H9 (cell line): ENCODE measurements around the gene PAEP. TPM values are rescaled to one million over a fixed set of nuclear protein-coding genes. Genes with fewer than 3 reads are reported as not detected.

Experiments used
- DNase-seq: peaks from one replicate; pipeline ENCODE4 v3.0.0-alpha.2; 2017
- H2AFZ ChIP-seq: one replicate; pipeline ENCODE4 v1.6.1; 2013; ENCODE audit warnings: mild to moderate bottlenecking, low read length, control low read depth, moderate library complexity
- H2AK5ac ChIP-seq: 2 replicates; pipeline ENCODE4 v1.6.1; 2013; ENCODE audit warnings: low read length, control low read depth, mixed read lengths; ENCODE audit not compliant: insufficient read length
- H2BK120ac ChIP-seq: one replicate; pipeline ENCODE4 v1.6.1; 2013; ENCODE audit warnings: low read depth, mild to moderate bottlenecking, low read length, control low read depth, inconsistent platforms; ENCODE audit not compliant: poor library complexity, severe bottlenecking
- H2BK12ac ChIP-seq: 2 replicates; pipeline ENCODE4 v1.6.1; 2013; ENCODE audit warnings: low read length, control low read depth, mixed read lengths, low read depth; ENCODE audit not compliant: insufficient read length
- H2BK15ac ChIP-seq: 2 replicates; pipeline ENCODE4 v1.6.1; 2013; ENCODE audit warnings: low read depth, low read length, control low read depth
- H2BK20ac ChIP-seq: one replicate; pipeline ENCODE4 v1.6.1; 2013; ENCODE audit warnings: low read depth, mild to moderate bottlenecking, low read length, control low read depth, inconsistent platforms; ENCODE audit not compliant: poor library complexity, severe bottlenecking
- H2BK5ac ChIP-seq: 2 replicates; pipeline ENCODE4 v1.6.1; 2013; ENCODE audit warnings: low read length, control low read depth, mixed read lengths; ENCODE audit not compliant: insufficient read length
- H3K14ac ChIP-seq: 2 replicates; pipeline ENCODE4 v1.6.1; 2013; ENCODE audit warnings: low read length, control low read depth; ENCODE audit not compliant: insufficient read depth
- H3K18ac ChIP-seq: 2 replicates; pipeline ENCODE4 v1.6.1; 2013; ENCODE audit warnings: low read depth, mild to moderate bottlenecking, mixed read lengths, low read length, control low read depth; ENCODE audit not compliant: insufficient read length
- H3K23ac ChIP-seq: 2 replicates; pipeline ENCODE4 v1.6.1; 2013; ENCODE audit warnings: low read length, control low read depth, mixed read lengths, low read depth; ENCODE audit not compliant: insufficient read length
- H3K23me2 ChIP-seq: 2 replicates; pipeline ENCODE4 v1.6.1; 2013; ENCODE audit warnings: low read depth, mild to moderate bottlenecking, mixed read lengths, low read length, control low read depth; ENCODE audit not compliant: insufficient read length, poor library complexity, severe bottlenecking
- H3K27ac ChIP-seq: 2 replicates; pipeline ENCODE4 v1.5.1; 2013; ENCODE audit warnings: low read length, control low read depth, mixed read lengths, low read depth; ENCODE audit not compliant: insufficient read length
- H3K27me3 ChIP-seq: 2 replicates; pipeline ENCODE4 v1.6.1; 2013; ENCODE audit warnings: low read length, control low read depth, inconsistent platforms; ENCODE audit not compliant: insufficient read depth
- H3K4ac ChIP-seq: 2 replicates; pipeline ENCODE4 v1.6.1; 2013; ENCODE audit warnings: low read depth, mild to moderate bottlenecking, control low read depth, inconsistent platforms, low read length, moderate library complexity
- H3K4me1 ChIP-seq: 2 replicates; pipeline ENCODE4 v1.6.1; 2013; ENCODE audit warnings: low read length, control low read depth, inconsistent platforms; ENCODE audit not compliant: insufficient read depth
- H3K4me2 ChIP-seq: 2 replicates; pipeline ENCODE4 v1.6.1; 2013; ENCODE audit warnings: low read length, control low read depth, mixed read lengths; ENCODE audit not compliant: insufficient read length, insufficient read depth
- H3K56ac ChIP-seq: 2 replicates; pipeline ENCODE4 v1.6.1; 2013; ENCODE audit warnings: low read depth, mild to moderate bottlenecking, mixed read lengths, low read length, control low read depth; ENCODE audit not compliant: insufficient read length
- H3K79me1 ChIP-seq: 2 replicates; pipeline ENCODE4 v1.6.1; 2013; ENCODE audit warnings: low read depth, mild to moderate bottlenecking, moderate library complexity, low read length, control low read depth, inconsistent platforms; ENCODE audit not compliant: insufficient read depth, poor library complexity, severe bottlenecking
- H3K79me2 ChIP-seq: 2 replicates; pipeline ENCODE4 v1.6.1; 2013; ENCODE audit warnings: low read length, control low read depth, inconsistent platforms; ENCODE audit not compliant: insufficient read depth
- H3K9ac ChIP-seq: 2 replicates; pipeline ENCODE4 v1.6.1; 2013; ENCODE audit warnings: low read length, control low read depth, mixed read lengths; ENCODE audit not compliant: insufficient read length; ENCODE audit errors: extremely low read depth
- H3K9me3 ChIP-seq: one replicate; pipeline ENCODE4 v1.6.1; 2013; ENCODE audit warnings: low read depth, low read length, inconsistent platforms; ENCODE audit not compliant: control insufficient read depth
- H3T11ph ChIP-seq: one replicate; pipeline ENCODE4 v1.6.1; 2013; ENCODE audit warnings: mild to moderate bottlenecking, low read length, control low read depth, inconsistent platforms
- H4K20me1 ChIP-seq: one replicate; pipeline ENCODE4 v1.6.1; 2013; ENCODE audit not compliant: control insufficient read depth, insufficient read length, insufficient read depth
- H4K5ac ChIP-seq: 2 replicates; pipeline ENCODE4 v1.6.1; 2013; ENCODE audit warnings: low read depth, mild to moderate bottlenecking, mixed read lengths, low read length, control low read depth; ENCODE audit not compliant: insufficient read length
- H4K8ac ChIP-seq: replicated peaks from 2 replicates; pipeline ENCODE4 v1.6.1; 2013; ENCODE audit warnings: low read length, control low read depth, mixed read lengths, low read depth; ENCODE audit not compliant: insufficient read length
- H4K91ac ChIP-seq: 2 replicates; pipeline ENCODE4 v1.6.1; 2013; ENCODE audit warnings: low read depth, mild to moderate bottlenecking, moderate library complexity, mixed read lengths, low read length, control low read depth; ENCODE audit not compliant: insufficient read length
- H3K27ac Mint-ChIP-seq, 3 experiments: 2 replicates in 2 of 3; 3 replicates in 1 of 3; pipeline ENCODE4 v1.8.0; 2020 to 2021; ENCODE audit warnings: mixed read lengths in 3 of 3, mild to moderate bottlenecking in 1 of 3, moderate library complexity in 1 of 3
- H3K27me3 Mint-ChIP-seq: 2 replicates; pipeline ENCODE4 v1.8.0; 2021; ENCODE audit warnings: low read depth, mild to moderate bottlenecking, moderate library complexity, mixed read lengths
- H3K36me3 Mint-ChIP-seq, 3 experiments: 2 replicates in 2 of 3; 3 replicates in 1 of 3; pipeline ENCODE4 v1.8.0; 2020 to 2021; ENCODE audit warnings: low read depth in 3 of 3, mixed read lengths in 3 of 3; ENCODE audit not compliant: insufficient read depth in 1 of 3
- H3K4me1 Mint-ChIP-seq, 2 experiments: 2 replicates each; pipeline ENCODE4 v1.8.0; 2020; ENCODE audit warnings: mixed read lengths in 2 of 2
- H3K4me3 Mint-ChIP-seq, 2 experiments: 2 replicates in 1 of 2; 3 replicates in 1 of 2; pipeline ENCODE4 v1.8.0; 2020 to 2021; ENCODE audit warnings: mild to moderate bottlenecking in 2 of 2, mixed read lengths in 2 of 2, moderate library complexity in 1 of 2
- H3K9me3 Mint-ChIP-seq, 2 experiments: 2 replicates in 1 of 2; 3 replicates in 1 of 2; pipeline ENCODE4 v1.8.0; 2020; ENCODE audit warnings: mild to moderate bottlenecking in 2 of 2, mixed read lengths in 2 of 2, moderate library complexity in 1 of 2
- WGBS: extraction: QIAGEN DNeasy Blood & Tissue Kit; methylation state at CpG from one replicate; pipeline ENCODE4 v1.1.7; 2013; ENCODE audit warnings: missing lambda C conversion rate, low lambda C conversion rate, mixed read lengths; ENCODE audit not compliant: insufficient read length; ENCODE audit errors: extremely low coverage; 5-methylcytosine and 5-hydroxymethylcytosine counted together
- total RNA-seq: library from RNA; stranded (reverse); gene quantifications from 2 replicates; pipeline ENCODE4 v1.2.1, GENCODE V29; 2021
- TF ChIP-seq, protein P1 (sequence below): fragments of 200-600 bp; sonication (generic); conservative IDR thresholded peaks from 3 replicates; pipeline ENCODE4 v1.8.0; 2021; ENCODE audit warnings: antibody characterized with exemption, mild to moderate bottlenecking

The PAEP gene
- total RNA-seq, 1 experiment from 2014 or later: not detected

GRCh38 chr9:135611142-135611874 lies 49.8 kb downstream of the PAEP start:
- no peak overlapping the region for H4K5ac ChIP-seq
- H3K79me1 ChIP-seq: no peaks in the 10 kb centered on the region
- no peak overlapping the region for H4K8ac ChIP-seq
- no peak overlapping the region for H3K27ac ChIP-seq
- TF ChIP-seq, protein P1, sequence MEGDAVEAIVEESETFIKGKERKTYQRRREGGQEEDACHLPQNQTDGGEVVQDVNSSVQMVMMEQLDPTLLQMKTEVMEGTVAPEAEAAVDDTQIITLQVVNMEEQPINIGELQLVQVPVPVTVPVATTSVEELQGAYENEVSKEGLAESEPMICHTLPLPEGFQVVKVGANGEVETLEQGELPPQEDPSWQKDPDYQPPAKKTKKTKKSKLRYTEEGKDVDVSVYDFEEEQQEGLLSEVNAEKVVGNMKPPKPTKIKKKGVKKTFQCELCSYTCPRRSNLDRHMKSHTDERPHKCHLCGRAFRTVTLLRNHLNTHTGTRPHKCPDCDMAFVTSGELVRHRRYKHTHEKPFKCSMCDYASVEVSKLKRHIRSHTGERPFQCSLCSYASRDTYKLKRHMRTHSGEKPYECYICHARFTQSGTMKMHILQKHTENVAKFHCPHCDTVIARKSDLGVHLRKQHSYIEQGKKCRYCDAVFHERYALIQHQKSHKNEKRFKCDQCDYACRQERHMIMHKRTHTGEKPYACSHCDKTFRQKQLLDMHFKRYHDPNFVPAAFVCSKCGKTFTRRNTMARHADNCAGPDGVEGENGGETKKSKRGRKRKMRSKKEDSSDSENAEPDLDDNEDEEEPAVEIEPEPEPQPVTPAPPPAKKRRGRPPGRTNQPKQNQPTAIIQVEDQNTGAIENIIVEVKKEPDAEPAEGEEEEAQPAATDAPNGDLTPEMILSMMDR: no peak
- no peak overlapping the region for H2BK120ac ChIP-seq
- no CpG with 5 or more reads among the region's 7 CpGs for WGBS
- no peak overlapping the region for H3T11ph ChIP-seq
- no peaks in the 10 kb centered on the region for H3K23me2 ChIP-seq
- no peak overlapping the region for H3K23ac ChIP-seq
- no peaks in the 10 kb centered on the region for H3K9me3 ChIP-seq
- DNase-seq: peak; percentile 10
- no peaks in the 10 kb centered on the region for H3K27me3 ChIP-seq
- peaks cover 3% of the 10 kb centered on the region for H3K27me3 Mint-ChIP-seq
- H3K9ac ChIP-seq: no peak overlapping the region
- no peak overlapping the region for H2AFZ ChIP-seq
- no peak overlapping the region for H3K27ac Mint-ChIP-seq
- H2BK5ac ChIP-seq: no peak overlapping the region
- no peak overlapping the region for H2BK12ac ChIP-seq
- no peak overlapping the region for H3K4ac ChIP-seq
- H3K4me3 Mint-ChIP-seq: no peak overlapping the region
- no peak overlapping the region for H2BK20ac ChIP-seq
- H3K9me3 Mint-ChIP-seq: peaks cover 19 to 20% of the 10 kb centered on the region in 2 experiments
- no peaks in the 10 kb centered on the region for H3K79me2 ChIP-seq
- 0 out of 4 replicates have a peak, but pooled peaks cover 0 to 3% of the 10 kb centered on the region in 2 experiments for H3K4me1 Mint-ChIP-seq
- no peak overlapping the region for H2AK5ac ChIP-seq
- no peak overlapping the region for H3K56ac ChIP-seq
- no peak overlapping the region for H3K18ac ChIP-seq
- H4K20me1 ChIP-seq: no peaks in the 10 kb centered on the region
- no peak overlapping the region for H2BK15ac ChIP-seq
- H3K4me1 ChIP-seq: no peaks in the 10 kb centered on the region
- peaks cover 5 to 14% (median 7%) of the 10 kb centered on the region in 3 experiments; a peak in 5 of 7 replicates for H3K36me3 Mint-ChIP-seq
- H3K4me2 ChIP-seq: no peak overlapping the region
- no peak overlapping the region for H4K91ac ChIP-seq
- H3K14ac ChIP-seq: no peak overlapping the region
